Activated naive CD4-positive, alpha-beta T cell treated with anti-CD3 and anti-CD28 coated beads, Interleukin-2, amount 10 ng/mL, durations not matched to agents 7 days and 5 days (primary cell): ENCODE data around the gene LLCFC1.

Source experiments
- CTCF ChIA-PET: fragments of 350-600 bp; sonication (Branson Sonifier 250); formaldehyde crosslinking; loops from one replicate; lab custom pipeline; 2021; ENCODE audit warnings: antibody characterized with exemption; lab: Charles Lee
- DNase-seq: peaks from one replicate; pipeline ENCODE4 v3.0.0-alpha.2; 2020
- H3K27ac Mint-ChIP-seq: one replicate; pipeline ENCODE4 v1.8.0; 2021; ENCODE audit warnings: mild to moderate bottlenecking, moderate library complexity, mixed read lengths
- H3K27me3 Mint-ChIP-seq: one replicate; pipeline ENCODE4 v1.8.0; 2021; ENCODE audit warnings: mild to moderate bottlenecking, mixed read lengths
- H3K36me3 Mint-ChIP-seq: one replicate; pipeline ENCODE4 v1.8.0; 2021; ENCODE audit warnings: mixed read lengths
- H3K4me1 Mint-ChIP-seq: one replicate; pipeline ENCODE4 v1.8.0; 2021; ENCODE audit warnings: mixed read lengths
- H3K4me3 Mint-ChIP-seq: one replicate; pipeline ENCODE4 v1.8.0; 2021; ENCODE audit warnings: mild to moderate bottlenecking, moderate library complexity, mixed read lengths
- H3K9me3 Mint-ChIP-seq: one replicate; pipeline ENCODE4 v1.8.0; 2021; ENCODE audit warnings: mixed read lengths

LLCFC1 gene

GRCh38 chr7:142939226-142939910 is at the start of gene LLCFC1:
Gene LLCFC1 (plus strand): TSS chr7:142939484. CDS start chr7:142939622, 138 bp downstream.
- Mint-ChIP-seq H3K27ac (no peak within 1 kb of the TSS), H3K4me3 (no peak within 1 kb of the TSS), H3K4me1 (no peaks in the 10 kb centered on the region), H3K36me3 (no peaks in the 10 kb centered on the region), H3K9me3 (no peaks in the 10 kb centered on the region), H3K27me3 (peaks cover 9% of the 10 kb centered on the region)
- DNase-seq = no peak
- CTCF ChIA-PET = interaction anchor here (0.6 kb wide), 1 partner anchor 37 kb away, joined by 4 read pairs; no protein-coding TSS in a partner anchor

GRCh38 chr7:142889816-142890215 is 49.5 kb upstream of the LLCFC1 start:
- Mint-ChIP-seq H3K27ac (no peak overlapping the region), H3K9me3 (peaks cover 5% of the 10 kb centered on the region), H3K27me3 (peaks cover 15% of the 10 kb centered on the region), H3K4me3 (no peak overlapping the region), H3K4me1 (no peaks in the 10 kb centered on the region), H3K36me3 (no peaks in the 10 kb centered on the region)
- no peak for DNase-seq
- CTCF ChIA-PET = no interaction called here

GRCh38 chr7:142890874-142891485 is 48.3 kb upstream of the LLCFC1 start:
- DNase-seq = no peak
- CTCF ChIA-PET = no interaction called here
- H3K27ac Mint-ChIP-seq = no peak overlapping the region
- H3K27me3 Mint-ChIP-seq = peaks cover 22% of the 10 kb centered on the region
- H3K4me3 Mint-ChIP-seq = no peak overlapping the region
- peaks cover 5% of the 10 kb centered on the region for H3K9me3 Mint-ChIP-seq
- H3K36me3 Mint-ChIP-seq = no peaks in the 10 kb centered on the region
- H3K4me1 Mint-ChIP-seq = no peaks in the 10 kb centered on the region

GRCh38 chr7:142891490-142892082 is 47.7 kb upstream of the LLCFC1 start:
- Mint-ChIP-seq H3K4me1 (no peaks in the 10 kb centered on the region), H3K36me3 (no peaks in the 10 kb centered on the region), H3K9me3 (peaks cover 5% of the 10 kb centered on the region), H3K4me3 (no peak overlapping the region), H3K27me3 (peaks cover 25% of the 10 kb centered on the region), H3K27ac (no peak overlapping the region)
- no peak for DNase-seq
- CTCF ChIA-PET = no interaction called here

GRCh38 chr7:142892951-142893350 is 46.3 kb upstream of the LLCFC1 start:
- Mint-ChIP-seq H3K4me3 (no peak overlapping the region), H3K9me3 (peaks cover 5% of the 10 kb centered on the region), H3K4me1 (no peaks in the 10 kb centered on the region), H3K36me3 (no peaks in the 10 kb centered on the region), H3K27ac (no peak overlapping the region), H3K27me3 (peaks cover 35% of the 10 kb centered on the region)
- DNase-seq = no peak
- CTCF ChIA-PET = no interaction called here

- Mint-ChIP-seq H3K4me3 (no peak overlapping the region), H3K27ac (no peak overlapping the region), H3K4me1 (no peaks in the 10 kb centered on the region), H3K9me3 (peaks cover 5% of the 10 kb centered on the region), H3K27me3 (peaks cover 40% of the 10 kb centered on the region), H3K36me3 (no peaks in the 10 kb centered on the region)
- no peak for DNase-seq
- CTCF ChIA-PET = interaction anchor here (1.0 to 2.2 kb wide), 3 partner anchors 13 to 111 kb away, joined by 4 to 6 read pairs (median 4); no protein-coding TSS in a partner anchor
Measured at GRCh38 chr7:142894112-142894984, 44.9 kb upstream of the LLCFC1 start.

GRCh38 chr7:142894985-142895593 is 44.2 kb upstream of the LLCFC1 start:
- CTCF ChIA-PET = interaction anchor here (0.9 to 2.2 kb wide), 4 partner anchors 12 to 111 kb away, joined by 3 to 6 read pairs (median 4); no protein-coding TSS in a partner anchor
- no peaks in the 10 kb centered on the region for H3K36me3 Mint-ChIP-seq

GRCh38 chr7:142896151-142896550 is 43.1 kb upstream of the LLCFC1 start:
- no peaks in the 10 kb centered on the region for H3K4me1 Mint-ChIP-seq
- CTCF ChIA-PET = interaction anchor here (2.2 kb wide), 1 partner anchor 15 kb away, joined by 6 read pairs; no protein-coding TSS in a partner anchor

More at GRCh38 chr7:142894985-142895593, 44.2 kb upstream of the LLCFC1 start:
- no peaks in the 10 kb centered on the region for H3K4me1 Mint-ChIP-seq
- no peak overlapping the region for H3K27ac Mint-ChIP-seq
- no peak overlapping the region for H3K4me3 Mint-ChIP-seq
- peaks cover 5% of the 10 kb centered on the region for H3K9me3 Mint-ChIP-seq
- peaks cover 46% of the 10 kb centered on the region for H3K27me3 Mint-ChIP-seq
- no peak for DNase-seq

GRCh38 chr7:142896741-142897379 is 42.4 kb upstream of the LLCFC1 start:
- no peak overlapping the region for H3K27ac Mint-ChIP-seq
- CTCF ChIA-PET = no interaction called here
- H3K4me3 Mint-ChIP-seq = no peak overlapping the region
- DNase-seq = no peak
- H3K27me3 Mint-ChIP-seq = peaks cover 53% of the 10 kb centered on the region
- H3K4me1 Mint-ChIP-seq = no peaks in the 10 kb centered on the region
- H3K36me3 Mint-ChIP-seq = no peaks in the 10 kb centered on the region
- H3K9me3 Mint-ChIP-seq = no peaks in the 10 kb centered on the region

More at GRCh38 chr7:142896151-142896550, 43.1 kb upstream of the LLCFC1 start:
- Mint-ChIP-seq H3K27me3 (peaks cover 50% of the 10 kb centered on the region), H3K36me3 (no peaks in the 10 kb centered on the region), H3K27ac (no peak overlapping the region), H3K9me3 (no peaks in the 10 kb centered on the region), H3K4me3 (no peak overlapping the region)
- no peak for DNase-seq

GRCh38 chr7:142897691-142898090 is 41.6 kb upstream of the LLCFC1 start:
- H3K36me3 Mint-ChIP-seq = no peaks in the 10 kb centered on the region
- DNase-seq = no peak
- no peaks in the 10 kb centered on the region for H3K4me1 Mint-ChIP-seq
- H3K27ac Mint-ChIP-seq = no peak overlapping the region
- H3K9me3 Mint-ChIP-seq = no peaks in the 10 kb centered on the region
- CTCF ChIA-PET = interaction anchor here (1.5 kb wide), 1 partner anchor 15 kb away, joined by 5 read pairs; no protein-coding TSS in a partner anchor
- peaks cover 48% of the 10 kb centered on the region for H3K27me3 Mint-ChIP-seq
- H3K4me3 Mint-ChIP-seq = no peak overlapping the region

- no peak overlapping the region for H3K27ac Mint-ChIP-seq
- H3K9me3 Mint-ChIP-seq = no peaks in the 10 kb centered on the region
- H3K27me3 Mint-ChIP-seq = peaks cover 48% of the 10 kb centered on the region
- no peak for DNase-seq
- H3K36me3 Mint-ChIP-seq = no peaks in the 10 kb centered on the region
- CTCF ChIA-PET = interaction anchor here (1.5 kb wide), 1 partner anchor 16 kb away, joined by 5 read pairs; no protein-coding TSS in a partner anchor
- no peaks in the 10 kb centered on the region for H3K4me1 Mint-ChIP-seq
- no peak overlapping the region for H3K4me3 Mint-ChIP-seq
Measured at GRCh38 chr7:142898377-142899170, 40.7 kb upstream of the LLCFC1 start.

GRCh38 chr7:142899661-142900060 is 39.6 kb upstream of the LLCFC1 start:
- peaks cover 41% of the 10 kb centered on the region for H3K27me3 Mint-ChIP-seq
- no peak overlapping the region for H3K4me3 Mint-ChIP-seq
- H3K9me3 Mint-ChIP-seq = no peaks in the 10 kb centered on the region
- CTCF ChIA-PET = interaction anchor here (1.2 kb wide), 1 partner anchor 10 kb away, joined by 3 read pairs; no protein-coding TSS in a partner anchor
- H3K36me3 Mint-ChIP-seq = no peaks in the 10 kb centered on the region
- no peak overlapping the region for H3K27ac Mint-ChIP-seq
- DNase-seq = no peak
- H3K4me1 Mint-ChIP-seq = no peaks in the 10 kb centered on the region
